HG03175 (cell line): ENCODE measurements around the gene COX4I1.
"Not testable (repeated sequence)": the region's sequence is repeated elsewhere in the genome, so short reads cannot be mapped to it uniquely, and the experiment has no call there.

ENCODE experiments used
- ATAC-seq: cut with Tn5 transposase; IDR thresholded peaks from one replicate; pipeline ENCODE4 v1.9.1; 2021; ENCODE audit warnings: mild to moderate bottlenecking, moderate library complexity; ENCODE audit not compliant: unreplicated experiment

COX4I1 gene

DNA sequence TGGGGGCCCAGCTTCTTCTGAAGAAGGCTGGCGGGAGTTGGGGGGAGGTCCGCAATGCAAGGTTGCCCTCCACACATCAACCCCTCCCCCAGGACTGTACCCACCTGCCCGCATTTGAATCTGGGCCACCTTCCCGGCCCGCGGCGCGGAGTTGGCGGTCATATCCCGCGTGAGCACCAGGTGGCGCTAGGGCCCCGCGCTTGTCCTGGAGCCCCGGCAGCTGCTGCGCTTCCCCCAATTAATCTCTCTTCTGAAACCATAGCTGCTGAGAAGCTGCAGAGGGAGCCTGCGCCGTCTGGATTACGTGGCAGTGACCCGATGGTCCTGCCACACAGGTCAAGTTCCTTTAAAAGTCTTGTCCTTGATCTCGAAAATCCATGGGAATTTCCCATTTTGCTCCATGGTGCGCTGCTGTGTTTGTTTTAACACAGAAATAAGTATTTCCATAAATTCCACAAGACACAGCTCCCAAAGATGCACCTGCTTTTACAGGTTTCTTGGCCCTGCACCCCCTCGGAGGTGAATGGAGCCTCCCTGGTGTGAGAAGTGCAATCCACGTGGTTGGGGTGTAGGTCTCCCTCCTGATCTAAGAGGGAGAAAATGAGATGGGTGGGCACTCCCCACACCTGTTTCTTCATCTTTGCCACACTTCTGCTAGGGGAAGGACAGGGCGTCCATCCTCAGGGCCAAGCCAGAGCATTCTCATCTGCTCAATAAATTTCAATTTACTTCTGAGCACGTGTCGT, 22.1 kb downstream of the COX4I1 start:
- peak; percentile 85 for ATAC-seq

DNA sequence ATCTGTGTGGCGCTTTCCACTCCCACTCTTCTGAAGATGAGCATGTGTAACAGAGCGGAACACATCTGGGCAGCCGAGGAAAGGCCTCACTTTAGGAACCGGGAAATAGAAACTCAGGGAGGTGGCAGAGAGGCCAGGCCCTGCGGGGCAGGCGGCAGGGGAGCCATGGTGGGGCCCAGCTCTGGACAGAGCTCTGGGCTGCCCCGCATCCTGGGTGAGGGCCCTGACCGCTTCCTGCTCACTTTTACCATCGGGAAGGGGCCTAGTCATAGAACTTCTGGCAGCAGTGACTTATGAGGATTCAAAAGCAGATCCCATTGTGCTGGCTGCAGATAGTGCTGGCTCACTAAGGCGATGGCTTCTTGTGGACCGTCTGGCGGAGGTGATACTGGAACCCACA, 22.6 kb downstream of the COX4I1 start:
- ATAC-seq: no peak

DNA sequence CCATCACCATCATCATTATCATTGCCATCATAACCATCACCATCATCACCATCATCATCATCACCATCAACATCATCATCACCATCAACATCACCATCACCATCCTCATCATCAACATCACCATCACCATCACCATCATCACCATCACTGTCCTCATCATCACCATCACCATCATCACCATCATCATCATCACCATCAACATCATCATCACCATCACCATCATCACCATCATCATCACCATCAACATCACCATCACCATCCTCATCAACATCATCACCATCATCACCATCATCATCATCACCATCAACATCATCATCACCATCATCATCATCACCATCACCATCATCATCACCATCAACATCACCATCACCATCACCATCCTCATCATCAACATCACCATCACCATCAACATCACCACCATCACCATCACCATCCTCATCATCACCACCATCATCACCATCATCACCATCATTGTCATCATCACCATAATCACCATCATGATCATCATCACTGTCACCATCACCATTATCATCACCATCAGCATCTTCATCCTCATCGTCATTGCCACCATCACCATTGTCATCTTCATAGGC, 23.9 kb downstream of the COX4I1 start:
- no peak for ATAC-seq

DNA sequence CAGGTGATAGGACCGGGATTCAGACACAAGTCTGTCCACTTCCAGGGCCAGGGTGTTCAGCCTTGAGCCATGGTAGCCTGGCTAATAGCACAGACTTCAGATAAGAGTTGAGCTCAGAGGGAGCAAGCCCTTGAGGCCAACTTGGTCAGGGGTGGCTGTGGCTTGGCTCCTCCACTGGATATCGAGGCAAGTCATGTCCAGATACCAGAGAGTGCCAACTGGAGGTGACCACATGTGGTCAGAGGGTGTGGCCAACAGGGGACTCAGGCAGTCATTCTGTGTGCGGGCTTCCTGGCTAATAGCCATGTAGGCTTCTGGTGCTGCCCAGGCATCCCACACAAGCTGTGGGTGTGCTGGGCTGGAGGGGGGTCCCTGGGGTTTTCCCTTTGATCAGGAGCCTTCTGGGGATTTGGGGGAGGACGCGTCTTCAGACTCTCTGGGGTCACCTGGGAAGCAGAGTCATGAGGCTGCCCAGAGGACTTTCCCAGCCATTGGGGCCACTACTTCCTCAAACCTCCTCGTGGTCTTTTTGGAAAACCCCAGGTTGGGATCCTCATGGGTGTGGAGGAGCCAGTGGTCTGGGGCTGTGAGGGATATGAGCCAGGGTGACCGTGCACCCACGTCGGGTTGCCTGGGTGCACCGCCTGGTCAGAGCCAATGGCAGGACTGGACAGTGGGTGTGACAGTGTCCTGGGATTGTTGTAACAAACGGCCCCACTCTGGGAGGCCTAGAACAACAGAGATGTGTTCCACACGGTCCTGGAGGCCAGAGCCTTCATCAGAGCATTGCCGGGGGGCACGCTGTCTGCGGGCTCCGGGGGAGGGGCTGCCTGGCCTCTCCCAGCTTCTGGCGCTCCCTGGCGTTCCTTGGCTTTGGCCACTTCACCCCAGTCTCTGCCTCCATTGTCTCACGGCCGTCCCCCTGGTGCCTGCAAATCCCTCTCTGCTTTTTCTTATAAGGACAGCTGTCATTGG, 25.0 kb downstream of the COX4I1 start:
- no peak for ATAC-seq

DNA sequence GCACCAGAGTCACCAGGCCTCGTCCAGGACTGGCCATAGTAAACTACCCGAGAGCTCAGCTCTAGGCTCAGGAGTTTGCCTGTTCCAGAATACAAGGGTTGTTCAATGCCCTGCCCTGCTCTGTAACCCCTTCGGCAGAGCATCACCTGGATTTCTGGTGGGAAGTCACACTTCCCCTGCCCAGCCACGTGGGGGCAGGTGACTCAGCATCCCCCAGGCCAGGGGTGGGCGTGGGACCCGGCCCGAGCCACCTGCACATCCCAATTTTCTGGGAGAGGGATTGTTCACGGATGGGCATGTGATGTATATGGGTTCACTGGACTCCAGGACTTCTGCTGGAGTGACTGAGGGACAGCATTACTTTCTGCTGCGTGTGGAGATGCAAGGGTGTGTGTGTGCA, 25.8 kb downstream of the COX4I1 start:
- no peak for ATAC-seq

DNA sequence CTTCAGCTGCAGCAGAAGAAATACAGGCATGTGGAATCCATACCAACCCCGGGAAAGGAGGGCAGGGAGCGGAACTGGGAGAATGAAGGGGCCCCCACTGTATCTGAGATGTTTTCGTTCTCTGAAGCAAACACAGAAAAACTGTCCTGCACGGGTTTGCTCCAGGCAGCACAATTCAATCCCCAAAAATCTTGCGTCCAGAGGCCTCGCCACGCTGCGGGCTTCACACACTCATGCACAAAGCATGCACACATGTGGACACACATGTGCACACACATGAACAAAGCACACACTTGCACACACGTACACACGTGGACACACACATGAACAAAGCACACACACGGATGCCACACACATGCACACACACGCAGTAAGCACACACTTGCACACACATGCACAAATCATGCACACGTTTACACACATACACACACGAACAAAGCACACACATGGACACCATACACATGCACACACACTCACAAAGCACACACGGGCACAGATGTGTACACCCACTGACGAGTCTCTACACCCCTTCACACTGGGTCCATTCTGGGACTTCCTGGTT, 27.3 kb downstream of the COX4I1 start:
- no peak for ATAC-seq

DNA sequence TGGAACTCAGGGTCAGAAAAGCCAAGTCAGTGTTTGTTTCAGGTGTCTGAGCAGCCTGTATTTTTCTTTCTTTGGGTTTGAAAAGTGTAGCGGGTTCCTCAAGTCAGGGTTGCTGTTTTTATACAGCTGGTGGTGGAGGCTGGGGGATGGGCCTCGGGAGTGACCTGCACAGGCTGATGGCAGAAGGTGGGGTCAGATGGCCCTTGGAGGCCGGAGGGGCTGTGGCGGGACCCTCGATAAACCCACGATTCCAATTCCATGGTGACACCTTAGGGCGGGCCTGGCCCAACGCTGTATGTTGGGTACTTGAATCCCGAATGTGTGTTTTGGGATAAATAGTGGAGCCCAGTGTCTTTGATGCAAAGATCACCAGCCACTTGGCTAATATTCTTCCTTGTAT, 28.7 kb downstream of the COX4I1 start:
- ATAC-seq: no peak

DNA sequence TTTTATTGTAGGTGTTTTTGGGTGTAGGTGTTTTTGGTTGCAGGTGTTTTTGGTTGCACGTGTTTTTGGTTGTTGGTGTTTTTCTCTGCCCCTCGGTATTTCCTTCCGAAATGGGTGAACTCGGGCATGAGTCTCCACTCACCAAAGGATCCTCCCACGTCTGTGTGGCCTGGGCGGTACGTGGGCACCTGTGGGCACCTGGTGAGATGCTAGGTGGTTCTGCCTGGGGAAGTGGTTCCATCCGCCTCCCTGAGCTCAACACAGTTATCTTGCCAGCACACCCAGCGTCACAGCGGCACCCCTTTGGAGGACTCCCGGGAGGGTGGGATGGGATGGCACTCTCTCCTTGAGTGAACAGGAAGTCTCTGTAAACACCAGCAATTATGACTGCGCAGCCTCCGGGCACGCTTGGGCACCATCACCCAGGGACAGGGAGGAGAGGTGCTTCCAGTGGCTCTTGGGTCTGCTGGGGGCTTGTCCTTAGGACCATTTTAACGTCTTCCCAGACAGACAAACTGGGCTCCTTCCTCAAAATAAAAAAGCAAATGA, 29.8 kb downstream of the COX4I1 start:
- ATAC-seq: no peak

DNA sequence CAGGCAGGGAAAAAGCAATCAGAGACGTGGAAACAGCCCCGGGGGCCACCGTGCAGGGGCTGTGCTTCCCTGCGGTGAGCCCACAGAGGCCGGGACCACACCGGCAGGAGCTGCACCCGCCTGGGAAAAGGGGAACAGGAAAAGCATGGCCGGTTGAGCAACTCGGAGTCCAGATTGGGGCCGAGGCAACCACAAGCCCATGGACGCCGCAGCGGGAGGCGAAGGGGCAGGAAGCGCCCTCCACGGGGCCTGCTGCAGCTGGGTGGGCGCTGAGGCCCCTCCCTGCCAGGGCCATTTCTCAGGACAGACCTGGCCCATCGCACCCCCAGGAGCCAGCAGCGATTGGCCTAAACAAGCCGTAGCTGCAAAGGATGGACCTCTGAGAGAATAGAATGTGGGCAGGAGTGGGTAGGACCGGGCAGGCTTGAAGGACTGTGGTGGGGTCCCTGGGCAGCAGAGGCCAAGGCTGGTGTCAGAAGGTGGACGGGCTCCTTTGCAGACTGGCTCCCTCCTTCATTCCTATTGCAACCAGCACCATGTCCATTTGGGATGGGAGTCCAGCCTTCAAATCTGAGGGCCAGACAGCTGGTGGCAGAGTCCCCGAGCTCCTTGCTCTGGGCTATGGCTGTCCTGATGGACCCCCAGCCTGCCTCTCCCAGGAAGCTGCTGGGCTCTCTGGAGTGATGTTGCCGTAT, 30.4 kb downstream of the COX4I1 start:
- ATAC-seq: no peak

DNA sequence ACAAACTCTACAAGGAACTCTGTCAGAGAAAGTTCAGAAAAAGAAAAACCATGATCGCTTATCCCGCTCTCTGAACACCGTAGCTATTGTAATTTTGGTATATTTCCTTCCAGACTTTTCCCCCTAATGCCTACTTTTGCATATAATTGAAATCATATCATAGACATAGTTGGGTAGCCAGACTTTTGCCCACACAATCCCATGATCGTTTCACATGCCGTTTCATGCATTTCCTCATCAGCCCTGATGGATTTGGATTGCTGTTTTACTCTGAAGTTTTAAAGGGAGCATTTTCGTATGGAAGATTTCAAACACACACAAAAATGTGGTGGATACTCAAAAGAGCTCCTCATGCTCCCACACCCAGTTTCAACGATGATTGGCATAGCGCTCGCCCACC, 31.3 kb downstream of the COX4I1 start:
- ATAC-seq: no peak

DNA sequence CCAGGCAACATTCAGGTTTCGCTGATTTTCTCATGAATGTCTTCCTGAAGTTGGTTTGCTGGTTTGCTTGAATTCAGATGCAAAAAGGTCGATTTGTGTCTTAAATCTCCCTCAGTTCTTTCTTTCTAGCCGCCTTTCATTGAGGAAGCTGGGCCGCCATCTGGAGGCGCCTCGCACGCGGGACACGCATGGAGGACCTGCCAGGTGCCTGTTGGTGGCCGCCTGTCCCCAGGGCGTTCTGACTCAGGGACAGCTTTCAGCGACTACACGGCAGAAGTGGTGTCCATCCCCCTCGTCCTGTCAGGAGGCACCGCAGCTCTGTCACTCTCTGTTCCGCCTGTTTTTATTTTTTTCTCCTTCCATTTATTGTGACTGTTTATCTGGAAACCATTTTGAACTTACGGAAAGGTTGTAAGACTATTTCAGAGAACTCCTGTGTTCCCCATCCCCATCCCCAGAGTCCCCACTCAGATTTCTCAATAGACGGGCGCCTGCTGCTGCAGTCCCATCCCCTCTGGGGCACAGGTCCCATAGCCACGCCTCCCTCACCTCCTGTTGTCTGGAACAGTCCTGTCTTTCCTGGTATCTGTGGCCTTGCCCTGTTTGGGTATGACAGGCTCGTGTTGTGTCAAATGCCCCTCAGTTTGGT, 33.2 kb downstream of the COX4I1 start:
- peak; percentile 46 for ATAC-seq

DNA sequence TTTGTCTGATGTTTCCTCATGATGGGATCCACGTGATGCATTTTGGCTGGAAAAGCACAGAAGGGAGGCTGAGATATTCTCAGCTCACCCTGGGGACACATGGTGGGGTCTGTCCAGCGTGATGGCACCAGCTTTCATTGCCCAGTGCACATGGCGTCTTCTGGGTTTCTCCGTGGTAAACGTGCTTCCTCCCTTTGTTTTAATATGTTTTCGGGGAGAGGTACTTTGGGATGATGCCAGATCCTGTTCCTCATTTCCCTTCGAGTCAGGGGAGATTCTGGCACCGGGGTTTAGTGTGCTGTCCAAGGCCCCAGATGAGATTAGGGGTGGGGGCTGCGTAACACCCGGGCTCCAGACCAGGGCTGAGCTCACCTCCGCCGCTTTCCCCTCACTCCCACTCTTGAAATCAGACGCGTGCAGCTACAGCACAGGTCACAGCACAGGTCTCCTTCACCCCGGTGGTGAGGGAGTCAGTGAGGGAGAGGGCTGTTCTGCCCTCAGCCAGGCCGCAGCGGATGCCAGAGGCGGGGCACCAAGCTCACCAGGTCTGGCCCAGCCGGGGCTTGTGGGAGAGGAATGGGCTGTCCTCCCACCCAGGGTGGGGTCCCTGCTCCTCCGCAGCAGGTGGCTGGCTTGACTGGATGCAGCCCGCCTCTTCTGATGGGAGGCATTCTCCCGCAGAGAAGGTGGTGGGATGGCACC, 33.9 kb downstream of the COX4I1 start:
- no peak for ATAC-seq

DNA sequence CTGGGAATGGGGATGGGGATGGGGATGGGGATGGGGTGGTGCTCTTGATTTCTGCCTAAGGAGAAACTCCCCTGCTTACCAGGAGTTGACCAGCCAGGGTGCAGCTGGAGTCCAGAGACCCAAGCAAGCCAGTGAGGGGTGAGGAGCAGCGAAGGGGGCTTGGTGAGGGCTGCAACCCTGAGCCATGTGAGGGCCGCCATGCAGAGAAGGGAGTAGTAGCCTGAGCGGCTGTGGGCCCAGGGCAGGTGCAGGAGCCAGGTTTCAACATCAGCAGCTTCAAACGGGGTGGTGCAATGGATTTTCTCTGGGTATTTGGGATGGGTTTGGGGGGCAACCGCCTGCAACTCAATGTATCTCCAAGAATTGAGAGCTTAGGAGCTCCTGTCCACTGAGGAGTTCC, 35.2 kb downstream of the COX4I1 start:
- no peak for ATAC-seq

DNA sequence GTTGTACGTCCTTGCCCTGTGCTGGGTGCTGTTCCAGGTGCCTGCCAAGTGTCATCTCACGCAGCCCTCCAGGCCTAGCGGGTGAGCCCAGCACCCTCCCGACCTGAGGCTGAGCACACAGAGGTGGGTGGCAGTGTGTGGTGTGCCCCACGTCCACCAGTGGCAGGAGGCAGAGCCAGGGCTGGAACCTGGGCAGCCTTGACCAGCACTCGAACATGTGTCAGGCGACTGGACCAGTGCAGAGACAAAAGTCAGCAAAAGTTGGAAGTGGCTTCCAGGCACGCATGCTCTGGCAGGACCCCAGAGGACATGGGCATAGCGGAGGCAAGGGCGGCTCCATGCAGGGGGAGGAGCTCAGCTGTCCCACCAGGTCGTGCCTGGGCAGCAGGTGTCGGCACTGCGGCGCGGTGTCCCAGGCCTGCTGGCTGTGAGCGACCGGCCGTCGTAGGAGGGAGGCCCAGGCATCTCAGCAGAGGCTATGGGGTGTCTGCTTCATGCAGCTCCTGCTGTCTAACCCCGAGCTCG, 35.8 kb downstream of the COX4I1 start:
- ATAC-seq: no peak

DNA sequence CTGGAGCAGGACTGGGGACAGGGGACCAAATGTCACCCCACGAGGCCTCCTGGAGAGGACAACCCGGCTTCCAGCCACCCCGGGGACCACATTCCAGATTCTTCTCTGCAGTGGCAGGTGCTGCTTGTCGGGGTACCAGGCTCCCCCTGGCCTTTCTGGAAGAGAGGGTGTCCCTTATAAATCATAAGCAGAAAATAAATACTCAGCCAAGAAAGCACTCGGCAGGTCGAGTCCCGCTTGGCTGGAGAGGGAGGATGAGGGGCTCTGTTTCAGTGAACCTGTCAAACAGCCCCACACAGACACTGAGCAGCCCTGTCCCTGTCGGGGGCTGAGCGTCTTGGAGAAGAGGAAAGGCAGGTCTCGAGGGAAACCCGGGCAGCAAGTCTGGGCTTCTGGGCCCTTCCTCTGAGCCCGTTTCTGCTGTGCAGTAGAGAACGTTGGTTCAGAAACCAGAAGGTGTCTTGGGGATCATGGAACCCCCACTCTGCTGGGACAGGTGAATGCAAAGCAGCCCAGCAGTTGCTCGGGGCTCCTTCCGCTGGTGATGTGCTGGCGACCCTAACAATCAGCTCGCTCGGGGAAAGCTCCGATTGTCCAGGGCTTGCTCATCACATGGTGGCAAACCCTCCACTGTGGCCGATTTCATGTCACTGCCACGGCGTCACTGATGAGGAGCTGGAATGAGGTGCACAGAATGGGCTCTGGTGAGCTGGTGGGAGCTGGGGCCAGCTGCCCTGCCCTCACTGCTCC, 36.6 kb downstream of the COX4I1 start:
- no peak for ATAC-seq

DNA sequence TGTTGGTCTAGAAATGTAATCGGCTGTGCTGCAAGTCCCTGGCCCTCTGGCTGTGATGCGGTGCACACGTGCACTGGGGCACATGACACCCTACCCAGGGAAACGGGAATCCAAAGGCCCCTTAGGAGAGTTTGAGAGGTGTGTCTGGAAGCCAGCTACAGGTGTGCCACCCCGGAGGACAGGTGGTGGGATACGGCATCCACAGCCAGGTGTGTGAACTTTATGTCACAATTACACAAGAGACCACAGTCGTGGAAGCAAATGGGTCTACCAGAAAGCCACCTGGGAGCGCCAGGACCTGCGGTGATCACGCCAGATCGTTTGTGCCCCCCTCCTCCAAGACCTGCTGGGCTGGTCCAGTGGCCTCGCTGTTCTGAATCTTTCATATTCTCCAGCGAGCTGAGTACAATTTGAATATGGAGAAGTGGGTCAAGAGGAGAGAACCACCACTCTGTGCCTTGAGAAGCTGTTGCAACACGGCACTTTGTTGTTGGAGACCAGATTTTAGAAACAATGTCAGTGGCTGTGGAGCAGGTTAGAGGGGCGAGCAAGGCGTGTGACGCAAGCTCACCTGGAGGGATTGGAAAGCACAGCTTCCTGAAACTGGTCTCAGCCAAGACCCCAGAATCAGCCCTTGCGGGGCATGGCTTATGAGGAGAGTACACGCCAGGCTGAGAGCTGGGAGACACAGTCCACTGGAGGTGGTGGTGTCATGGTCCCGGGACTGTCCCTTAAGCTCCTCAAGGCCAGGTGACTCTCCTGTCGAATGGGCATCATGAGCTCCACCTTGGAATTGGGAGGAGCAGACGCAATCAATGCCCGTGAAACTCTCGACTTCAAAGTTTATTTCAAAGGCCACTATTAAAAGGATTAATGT, 37.4 kb downstream of the COX4I1 start:
- ATAC-seq: no peak

DNA sequence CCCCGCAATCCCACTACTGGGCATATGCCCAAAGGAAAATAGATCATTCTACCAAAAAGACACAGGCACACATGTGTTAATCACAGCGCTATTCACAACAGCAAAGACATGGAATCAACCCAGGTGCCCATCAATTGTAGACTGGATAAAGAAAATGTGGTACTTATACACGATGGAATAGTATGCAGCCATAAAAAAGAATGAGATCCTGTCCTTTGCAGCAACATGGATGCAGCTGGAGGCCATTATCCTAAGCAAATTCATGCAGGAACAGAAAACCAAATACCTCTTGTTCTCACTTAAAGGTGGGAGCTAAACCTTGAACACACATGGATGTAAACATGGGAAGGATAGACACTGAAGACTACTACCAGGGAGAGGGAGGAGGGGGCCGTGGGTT, 38.2 kb downstream of the COX4I1 start:
- not testable (repeated sequence) for ATAC-seq
